Spleen (tissue), 7 donors: ENCODE measurements around the gene EIF4A3.

Experiments
- CTCF ChIP-seq, 11 experiments: fragments of 200-600 bp in 7 of 11; fragments of 450-650 bp in 4 of 11; sonication (generic) in 4 of 11; IDR thresholded peaks in 8 of 11; conservative IDR thresholded peaks in 3 of 11; 1 replicate in 7 of 11; 2 replicates in 4 of 11; pipeline versions ENCODE4 v1.4.0 to v1.8.0; 2016 to 2021; ENCODE audit warnings: antibody characterized with exemption in 11 of 11, inconsistent platforms in 4 of 11, mild to moderate bottlenecking in 1 of 11
- POLR2A ChIP-seq, 3 donors: fragments of 450-650 bp; IDR thresholded peaks; one replicate each; pipeline ENCODE4 v1.5.1; 2017; ENCODE audit warnings: antibody characterized with exemption in 3 of 3, mild to moderate bottlenecking in 1 of 3
- donor health status: DM: no; HTN: no; CAD: no; lungs with moderate emphysema.
- donor health status: DM: no; HTN: no; CAD: no.
- donor health status: DM: no; HTN: no; CAD: no.

DNA sequence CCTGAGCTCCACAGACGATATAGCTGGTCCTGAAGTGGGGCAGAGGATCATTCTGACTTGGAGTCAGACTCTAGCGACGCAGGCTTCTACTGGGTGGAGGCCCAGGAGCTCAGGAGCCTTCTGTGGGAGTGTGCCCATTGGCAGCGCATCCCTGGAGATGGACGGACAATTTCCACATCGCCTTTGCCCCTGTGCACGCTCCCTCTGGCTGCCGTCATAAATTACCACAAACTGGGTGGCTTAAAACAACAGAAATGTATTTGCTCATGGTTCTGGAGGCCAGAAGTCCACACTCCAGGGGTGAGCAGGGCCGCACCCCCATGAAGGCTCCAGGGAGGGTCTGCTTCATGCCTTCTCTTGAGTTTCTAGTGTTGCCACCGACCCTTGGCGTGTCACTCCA lies 29.8 kb upstream of the EIF4A3 start:
- TF ChIP-seq CTCF (IDR thresholded peaks at IDR 0.05 in 8 of 11, conservative IDR thresholded peaks at IDR 0.05 in 3 of 11), result no peak
- no peak for TF ChIP-seq POLR2A (IDR thresholded peaks at IDR 0.05)
